Panc1 (cell line): ENCODE data around the gene PSME3IP1. TPM values are rescaled to one million over a fixed set of nuclear protein-coding genes. Genes with fewer than 3 reads are reported as not detected.

Source experiments
- ATAC-seq: fragments of 200-7000 bp; cut with Tn5 transposase; 2 replicates; pipeline ENCODE4 v1.9.1; 2020; ENCODE audit warnings: mild to moderate bottlenecking, moderate library complexity
- BruUV-seq: library from RNA; stranded (reverse); fragments of 400-500 nt; replicated peaks from 2 replicates; lab custom pipeline; 2021; lab: Mats Ljungman, UMichigan
- CTCF ChIA-PET: fragments of 300-600 bp; sonication (Branson Sonifier 250); formaldehyde crosslinking; loops from one replicate; lab custom pipeline; 2022; ENCODE audit warnings: antibody characterized with exemption; lab: Charles Lee
- POLR2A ChIA-PET: fragments of 300-600 bp; sonication (Branson Sonifier 250); formaldehyde crosslinking; loops from one replicate; lab custom pipeline; 2022; ENCODE audit warnings: antibody characterized with exemption; lab: Charles Lee
- DNase-seq: peaks from one replicate; pipeline ENCODE4 v3.0.0-alpha.2; 2010; ENCODE audit warnings: low read depth, low spot score
- H3K27ac ChIP-seq: 2 replicates; pipeline ENCODE4 v1.5.1; 2011; ENCODE audit warnings: mild to moderate bottlenecking, low read length, inconsistent platforms
- H3K27me3 ChIP-seq: fragments of 200-500 bp; sonication (Bioruptor generic); 2 replicates; pipeline ENCODE4 v1.6.0; 2014; ENCODE audit warnings: low read length, inconsistent platforms; ENCODE audit not compliant: control insufficient read depth, insufficient read depth
- H3K36me3 ChIP-seq: fragments of 200-500 bp; sonication (Bioruptor generic); 2 replicates; pipeline ENCODE4 v1.5.1; 2014; ENCODE audit warnings: inconsistent platforms, mild to moderate bottlenecking, low read length, moderate library complexity; ENCODE audit not compliant: control insufficient read depth, insufficient read depth
- H3K4me1 ChIP-seq: 2 replicates; pipeline ENCODE4 v1.5.1; 2011; ENCODE audit warnings: inconsistent platforms, mild to moderate bottlenecking, low read length, moderate library complexity; ENCODE audit not compliant: control insufficient read depth, insufficient read depth
- H3K4me3 ChIP-seq, 2 experiments: 2 replicates each; pipeline ENCODE4 v1.5.1; 2011 to 2012; ENCODE audit warnings: low read depth in 2 of 2, low read length in 2 of 2, mild to moderate bottlenecking in 2 of 2, inconsistent platforms in 1 of 2, moderate library complexity in 1 of 2
- H3K9me3 ChIP-seq: fragments of 200-500 bp; sonication (Bioruptor generic); 2 replicates; pipeline ENCODE4 v1.5.1; 2014; ENCODE audit warnings: low read depth, mild to moderate bottlenecking, inconsistent platforms, low read length, moderate library complexity; ENCODE audit not compliant: control insufficient read depth, insufficient read depth
- POLR2AphosphoS5 ChIP-seq: IDR thresholded peaks from 2 replicates; pipeline ENCODE4 v1.6.1; 2012; ENCODE audit warnings: mild to moderate bottlenecking, low read depth, low read length, moderate library complexity
- SIN3A ChIP-seq: IDR thresholded peaks from 2 replicates; pipeline ENCODE4 v1.6.1; 2012; ENCODE audit warnings: low read depth, mild to moderate bottlenecking, low read length, moderate library complexity, borderline replicate concordance; ENCODE audit not compliant: insufficient read depth
- TCF7L2 ChIP-seq: IDR thresholded peaks from 2 replicates; pipeline ENCODE4 v1.6.1; 2011; ENCODE audit warnings: mild to moderate bottlenecking, low read depth, low read length, inconsistent platforms
- in situ Hi-C: cut with HindIII; loops from 2 replicates; pipeline ENCODE4 v1.10.0; 2016; ENCODE audit warnings: low sequenced_read_pairs, low pct_unique_long_range_greater_than_20kb
- intact Hi-C: fragments of 100-400 bp; cut with micrococcal nuclease; formaldehyde crosslinking; loops from one replicate; pipeline ENCODE4 v1.10.0; 2022; ENCODE audit not compliant: unreplicated experiment
- total RNA-seq: library from RNA; stranded (reverse); gene quantifications from one replicate; pipeline ENCODE4 v1.2.1, GENCODE V29; 2021; ENCODE audit not compliant: unreplicated experiment
- TF ChIP-seq, protein P1 (sequence below), 2 experiments: IDR thresholded peaks; 2 replicates each; pipeline ENCODE4 v1.6.1; 2011 to 2012; ENCODE audit warnings: low read depth in 2 of 2, control low read depth in 1 of 2, low read length in 1 of 2, mild to moderate bottlenecking in 1 of 2, moderate library complexity in 1 of 2; ENCODE audit not compliant: insufficient read depth in 1 of 2
- TF ChIP-seq, protein P2 (sequence below): fragments of 450-650 bp; IDR thresholded peaks from 2 replicates; pipeline ENCODE4 v1.5.1; 2017; ENCODE audit warnings: mild to moderate bottlenecking

The PSME3IP1 gene
- total RNA-seq, 1 experiment from 2014 or later: 67.6 TPM

DNA sequence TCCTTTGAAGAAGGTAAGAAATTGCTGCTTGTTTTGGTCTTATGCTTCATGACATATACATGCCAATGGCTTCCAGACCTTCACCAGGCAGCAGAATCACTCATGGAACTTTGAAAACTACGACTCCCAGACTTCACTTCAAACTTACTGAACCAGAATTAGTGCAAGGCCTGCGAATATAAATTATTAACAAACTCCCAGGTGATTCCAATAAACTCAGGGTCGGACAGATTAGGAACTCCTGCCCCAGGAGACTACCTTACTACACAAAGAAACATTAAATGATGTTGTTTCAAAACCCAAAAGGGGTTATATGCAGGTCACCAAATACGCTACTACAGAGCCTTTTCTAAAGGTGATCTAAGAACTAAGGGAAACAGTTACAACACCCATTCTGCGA, 20.4 kb downstream of the PSME3IP1 start:
- intact Hi-C loops: no loop called here

DNA sequence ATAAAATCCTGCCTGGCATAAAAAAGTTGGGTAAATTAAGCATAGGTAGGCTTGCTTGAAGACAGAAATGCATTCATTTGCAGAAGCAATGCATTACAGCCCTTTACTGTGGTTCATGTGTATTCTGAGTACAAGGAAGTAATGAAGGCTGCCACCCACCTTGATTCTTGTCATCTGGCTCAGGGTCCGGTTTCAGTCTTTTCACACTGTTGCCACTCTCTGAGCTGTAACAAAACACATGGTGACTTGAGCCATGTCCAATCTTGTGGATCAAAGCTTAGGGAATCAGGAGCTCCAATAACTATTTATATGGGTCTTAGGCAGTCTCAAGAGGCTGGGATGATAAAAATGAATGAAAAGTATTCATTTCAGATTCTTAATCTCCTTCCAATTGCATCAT, 22.0 kb downstream of the PSME3IP1 start:
- H3K36me3 ChIP-seq: peaks cover 16% of the 10 kb centered on the region
- no peaks in the 10 kb centered on the region for H3K27me3 ChIP-seq
- H3K9me3 ChIP-seq: no peaks in the 10 kb centered on the region
- TF ChIP-seq, protein P1, sequence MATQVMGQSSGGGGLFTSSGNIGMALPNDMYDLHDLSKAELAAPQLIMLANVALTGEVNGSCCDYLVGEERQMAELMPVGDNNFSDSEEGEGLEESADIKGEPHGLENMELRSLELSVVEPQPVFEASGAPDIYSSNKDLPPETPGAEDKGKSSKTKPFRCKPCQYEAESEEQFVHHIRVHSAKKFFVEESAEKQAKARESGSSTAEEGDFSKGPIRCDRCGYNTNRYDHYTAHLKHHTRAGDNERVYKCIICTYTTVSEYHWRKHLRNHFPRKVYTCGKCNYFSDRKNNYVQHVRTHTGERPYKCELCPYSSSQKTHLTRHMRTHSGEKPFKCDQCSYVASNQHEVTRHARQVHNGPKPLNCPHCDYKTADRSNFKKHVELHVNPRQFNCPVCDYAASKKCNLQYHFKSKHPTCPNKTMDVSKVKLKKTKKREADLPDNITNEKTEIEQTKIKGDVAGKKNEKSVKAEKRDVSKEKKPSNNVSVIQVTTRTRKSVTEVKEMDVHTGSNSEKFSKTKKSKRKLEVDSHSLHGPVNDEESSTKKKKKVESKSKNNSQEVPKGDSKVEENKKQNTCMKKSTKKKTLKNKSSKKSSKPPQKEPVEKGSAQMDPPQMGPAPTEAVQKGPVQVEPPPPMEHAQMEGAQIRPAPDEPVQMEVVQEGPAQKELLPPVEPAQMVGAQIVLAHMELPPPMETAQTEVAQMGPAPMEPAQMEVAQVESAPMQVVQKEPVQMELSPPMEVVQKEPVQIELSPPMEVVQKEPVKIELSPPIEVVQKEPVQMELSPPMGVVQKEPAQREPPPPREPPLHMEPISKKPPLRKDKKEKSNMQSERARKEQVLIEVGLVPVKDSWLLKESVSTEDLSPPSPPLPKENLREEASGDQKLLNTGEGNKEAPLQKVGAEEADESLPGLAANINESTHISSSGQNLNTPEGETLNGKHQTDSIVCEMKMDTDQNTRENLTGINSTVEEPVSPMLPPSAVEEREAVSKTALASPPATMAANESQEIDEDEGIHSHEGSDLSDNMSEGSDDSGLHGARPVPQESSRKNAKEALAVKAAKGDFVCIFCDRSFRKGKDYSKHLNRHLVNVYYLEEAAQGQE (IDR thresholded peaks at IDR 0.05; ENCODE audit: insufficient read depth in 1 of 2, low read depth in 2 of 2, low read length in 1 of 2): no peak
- TF ChIP-seq TCF7L2 (no peak), SIN3A (no peak), POLR2AphosphoS5 (no peak)
- TF ChIP-seq, protein P2, sequence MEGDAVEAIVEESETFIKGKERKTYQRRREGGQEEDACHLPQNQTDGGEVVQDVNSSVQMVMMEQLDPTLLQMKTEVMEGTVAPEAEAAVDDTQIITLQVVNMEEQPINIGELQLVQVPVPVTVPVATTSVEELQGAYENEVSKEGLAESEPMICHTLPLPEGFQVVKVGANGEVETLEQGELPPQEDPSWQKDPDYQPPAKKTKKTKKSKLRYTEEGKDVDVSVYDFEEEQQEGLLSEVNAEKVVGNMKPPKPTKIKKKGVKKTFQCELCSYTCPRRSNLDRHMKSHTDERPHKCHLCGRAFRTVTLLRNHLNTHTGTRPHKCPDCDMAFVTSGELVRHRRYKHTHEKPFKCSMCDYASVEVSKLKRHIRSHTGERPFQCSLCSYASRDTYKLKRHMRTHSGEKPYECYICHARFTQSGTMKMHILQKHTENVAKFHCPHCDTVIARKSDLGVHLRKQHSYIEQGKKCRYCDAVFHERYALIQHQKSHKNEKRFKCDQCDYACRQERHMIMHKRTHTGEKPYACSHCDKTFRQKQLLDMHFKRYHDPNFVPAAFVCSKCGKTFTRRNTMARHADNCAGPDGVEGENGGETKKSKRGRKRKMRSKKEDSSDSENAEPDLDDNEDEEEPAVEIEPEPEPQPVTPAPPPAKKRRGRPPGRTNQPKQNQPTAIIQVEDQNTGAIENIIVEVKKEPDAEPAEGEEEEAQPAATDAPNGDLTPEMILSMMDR: no peak
- DNase-seq (no peak), ATAC-seq (no peak)
- intact Hi-C loops (no loop called here), in situ Hi-C loops (no loop called here)
- ChIA-PET CTCF (no interaction called here), POLR2A (no interaction called here)
- no TSS peak for BruUV-seq
- no peak overlapping the region for H3K4me3 ChIP-seq
- no peaks in the 10 kb centered on the region for H3K4me1 ChIP-seq
- H3K27ac ChIP-seq: no peak overlapping the region

More for the DNA sequence above, 20.4 kb downstream of the PSME3IP1 start:
- no TSS peak for BruUV-seq
- H3K9me3 ChIP-seq: no peaks in the 10 kb centered on the region
- no peaks in the 10 kb centered on the region for H3K4me1 ChIP-seq
- H3K27me3 ChIP-seq: no peaks in the 10 kb centered on the region
- no peak for DNase-seq
- H3K27ac ChIP-seq: no peak overlapping the region
- CTCF ChIA-PET: no interaction called here
- POLR2A ChIA-PET: no interaction called here
- H3K4me3 ChIP-seq: no peak overlapping the region
- in situ Hi-C loops: no loop called here
- ATAC-seq: no peak
- H3K36me3 ChIP-seq: peaks cover 13% of the 10 kb centered on the region
- TF ChIP-seq TCF7L2: no peak
- TF ChIP-seq, protein P2: no peak
- TF ChIP-seq, protein P1 (IDR thresholded peaks at IDR 0.05; ENCODE audit: insufficient read depth in 1 of 2, low read depth in 2 of 2, low read length in 1 of 2): no peak
- no peak for TF ChIP-seq POLR2AphosphoS5
- TF ChIP-seq SIN3A: no peak
